Activated naive CD8-positive, alpha-beta T cell treated with anti-CD3 and anti-CD28 coated beads, Interleukin-2, amount 10 ng/mL, durations not matched to agents 7 days and 5 days (primary cell): ENCODE data around the gene SKI. TPM values are rescaled to one million over a fixed set of nuclear protein-coding genes. Genes with fewer than 3 reads are reported as not detected.

Experiments
- ATAC-seq: fragments of 150-1000 bp; cut with Tn5 transposase; one replicate; pipeline ENCODE4 v1.10.0; 2021; ENCODE audit warnings: low read depth, moderate library complexity
- POLR2A ChIA-PET: fragments of 350-600 bp; sonication (Branson Sonifier 250); formaldehyde crosslinking; loops from one replicate; lab custom pipeline; 2021; ENCODE audit warnings: antibody characterized with exemption; lab: Charles Lee
- DNase-seq: peaks from one replicate; pipeline ENCODE4 v3.0.0; 2021
- H3K27ac Mint-ChIP-seq: one replicate; pipeline ENCODE4 v1.8.0; 2022; ENCODE audit warnings: mild to moderate bottlenecking, mixed read lengths
- H3K27me3 Mint-ChIP-seq: one replicate; pipeline ENCODE4 v1.8.0; 2022; ENCODE audit warnings: mild to moderate bottlenecking, moderate library complexity, mixed read lengths
- H3K36me3 Mint-ChIP-seq: one replicate; pipeline ENCODE4 v1.8.0; 2021; ENCODE audit warnings: mild to moderate bottlenecking, mixed read lengths
- H3K4me1 Mint-ChIP-seq: one replicate; pipeline ENCODE4 v1.8.0; 2021; ENCODE audit warnings: mixed read lengths
- H3K4me3 Mint-ChIP-seq: one replicate; pipeline ENCODE4 v1.8.0; 2022; ENCODE audit warnings: mild to moderate bottlenecking, moderate library complexity, mixed read lengths
- H3K9me3 Mint-ChIP-seq: one replicate; pipeline ENCODE4 v1.8.0; 2021; ENCODE audit warnings: mixed read lengths
- total RNA-seq, 2 experiments: library from RNA; stranded (reverse); gene quantifications; one replicate each; pipeline ENCODE4 v1.2.3, GENCODE V29; 2021

The SKI gene
- total RNA-seq, 2 experiments from 2014 or later = 59.3 to 71.6 TPM

- no peaks in the 10 kb centered on the region for H3K27me3 Mint-ChIP-seq
- H3K9me3 Mint-ChIP-seq = no peaks in the 10 kb centered on the region
- peak overlapping the region; percentile 76 for H3K4me3 Mint-ChIP-seq
- ATAC-seq = no peak
- peak overlapping the region; percentile 96 for H3K27ac Mint-ChIP-seq
- H3K36me3 Mint-ChIP-seq = peaks cover 5% of the 10 kb centered on the region
- POLR2A ChIA-PET = interaction anchor here (0.8 to 4.3 kb wide), 12 partner anchors 8 to 107 kb away, joined by 3 to 36 read pairs (median 7); partner anchors contain the start of genes FAAP20, MORN1 and RER1
- DNase-seq = no peak
- peaks cover 23% of the 10 kb centered on the region for H3K4me1 Mint-ChIP-seq
Observed at GRCh38 chr1:2301607-2302291, 73.6 kb downstream of the SKI start.

- H3K27me3 Mint-ChIP-seq = no peaks in the 10 kb centered on the region
- POLR2A ChIA-PET = interaction anchor here (4.3 kb wide), 1 partner anchor 72 kb away, joined by 34 read pairs; no protein-coding TSS in a partner anchor
- no peaks in the 10 kb centered on the region for H3K9me3 Mint-ChIP-seq
- H3K27ac Mint-ChIP-seq = no peak overlapping the region
- DNase-seq (no peak), ATAC-seq (no peak)
- H3K4me1 Mint-ChIP-seq = peaks cover 23% of the 10 kb centered on the region
- H3K36me3 Mint-ChIP-seq = peaks cover 6% of the 10 kb centered on the region
- H3K4me3 Mint-ChIP-seq = no peak overlapping the region
Observed at GRCh38 chr1:2302292-2302925, 74.3 kb downstream of the SKI start.

DNA sequence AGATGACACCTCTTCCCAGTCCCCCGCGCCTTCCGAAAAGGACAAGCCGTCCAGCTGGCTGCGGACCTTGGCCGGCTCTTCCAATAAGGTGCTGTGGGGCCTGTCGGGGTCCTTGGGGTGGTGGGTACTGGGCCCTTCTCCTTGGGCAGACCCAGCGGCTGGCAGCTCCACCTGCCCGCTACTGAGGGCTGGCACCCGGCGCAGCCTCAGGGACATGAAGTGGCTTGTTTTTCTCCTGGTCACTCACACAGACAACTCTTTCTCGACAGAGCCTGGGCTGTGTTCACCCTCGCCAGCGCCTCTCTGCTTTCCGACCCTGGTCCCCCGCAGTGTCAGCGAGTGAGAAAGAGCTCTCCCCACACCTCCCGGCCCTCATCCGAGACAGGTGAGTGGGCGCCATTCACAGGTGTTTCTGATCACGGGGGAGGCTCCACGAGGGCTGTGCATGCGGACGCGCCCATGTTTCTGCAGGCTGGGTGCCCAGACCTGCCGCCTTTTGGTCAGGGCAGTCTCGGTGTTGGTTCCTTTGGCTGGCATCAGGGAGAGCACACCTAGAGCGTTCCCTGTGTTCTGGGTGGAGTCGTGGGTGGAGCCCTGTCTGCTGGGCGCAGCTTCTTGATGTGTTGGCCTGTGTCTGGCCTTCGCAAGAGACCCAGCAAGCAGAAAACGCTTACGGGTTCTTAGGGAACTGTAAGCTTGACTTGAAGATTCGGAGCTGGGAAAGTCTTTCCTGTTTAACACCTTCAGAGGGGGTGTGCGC is 75.1 kb downstream of the SKI start:
- ATAC-seq = no peak
- peaks cover 23% of the 10 kb centered on the region for H3K4me1 Mint-ChIP-seq
- peaks cover 11% of the 10 kb centered on the region for H3K36me3 Mint-ChIP-seq
- no peaks in the 10 kb centered on the region for H3K27me3 Mint-ChIP-seq
- H3K27ac Mint-ChIP-seq = no peak overlapping the region
- no peak for DNase-seq
- H3K9me3 Mint-ChIP-seq = no peaks in the 10 kb centered on the region
- H3K4me3 Mint-ChIP-seq = no peak overlapping the region
- POLR2A ChIA-PET = interaction anchor here (2.3 kb wide), 1 partner anchor 12 kb away, joined by 7 read pairs; no protein-coding TSS in a partner anchor

GRCh38 chr1:2303781-2304180 is 75.7 kb downstream of the SKI start:
- no peak for ATAC-seq
- Mint-ChIP-seq H3K27me3 (no peaks in the 10 kb centered on the region), H3K9me3 (no peaks in the 10 kb centered on the region), H3K4me3 (no peak overlapping the region), H3K27ac (no peak overlapping the region), H3K36me3 (peaks cover 13% of the 10 kb centered on the region), H3K4me1 (peaks cover 20% of the 10 kb centered on the region)
- DNase-seq = no peak
- POLR2A ChIA-PET = interaction anchor here (2.3 kb wide), 1 partner anchor 13 kb away, joined by 7 read pairs; no protein-coding TSS in a partner anchor

GRCh38 chr1:2304282-2304681 is 76.2 kb downstream of the SKI start:
- ATAC-seq (no peak), DNase-seq (no peak)
- H3K9me3 Mint-ChIP-seq = no peaks in the 10 kb centered on the region
- H3K27ac Mint-ChIP-seq = no peak overlapping the region
- H3K4me3 Mint-ChIP-seq = no peak overlapping the region
- H3K27me3 Mint-ChIP-seq = no peaks in the 10 kb centered on the region
- H3K36me3 Mint-ChIP-seq = peaks cover 14% of the 10 kb centered on the region
- POLR2A ChIA-PET = interaction anchor here (2.3 kb wide), 1 partner anchor 13 kb away, joined by 7 read pairs; no protein-coding TSS in a partner anchor
- H3K4me1 Mint-ChIP-seq = peaks cover 17% of the 10 kb centered on the region

- DNase-seq = no peak
- H3K36me3 Mint-ChIP-seq = peaks cover 14% of the 10 kb centered on the region
- H3K4me1 Mint-ChIP-seq = peaks cover 12% of the 10 kb centered on the region
Observed at GRCh38 chr1:2304921-2305681, 77.0 kb downstream of the SKI start.

GRCh38 chr1:2306151-2306978 is 78.2 kb downstream of the SKI start:
- H3K4me3 Mint-ChIP-seq = no peak overlapping the region
- no peaks in the 10 kb centered on the region for H3K9me3 Mint-ChIP-seq
- no peak for ATAC-seq
- no peak for DNase-seq
- H3K27ac Mint-ChIP-seq = no peak overlapping the region
- POLR2A ChIA-PET = interaction anchor here (0.7 kb wide), 1 partner anchor 85 kb away, joined by 3 read pairs; the partner anchor contains the start of gene MORN1
- peaks cover 2% of the 10 kb centered on the region for H3K4me1 Mint-ChIP-seq
- H3K36me3 Mint-ChIP-seq = peaks cover 14% of the 10 kb centered on the region
- no peaks in the 10 kb centered on the region for H3K27me3 Mint-ChIP-seq

More at GRCh38 chr1:2304921-2305681, 77.0 kb downstream of the SKI start:
- ATAC-seq = no peak
- Mint-ChIP-seq H3K27ac (no peak overlapping the region), H3K27me3 (no peaks in the 10 kb centered on the region), H3K9me3 (no peaks in the 10 kb centered on the region), H3K4me3 (no peak overlapping the region)
- POLR2A ChIA-PET = interaction anchor here (2.3 kb wide), 1 partner anchor 14 kb away, joined by 7 read pairs; no protein-coding TSS in a partner anchor

GRCh38 chr1:2307064-2307605 is 79.0 kb downstream of the SKI start:
- Mint-ChIP-seq H3K36me3 (peaks cover 14% of the 10 kb centered on the region), H3K4me3 (no peak overlapping the region), H3K27ac (no peak overlapping the region), H3K4me1 (no peaks in the 10 kb centered on the region), H3K27me3 (no peaks in the 10 kb centered on the region), H3K9me3 (no peaks in the 10 kb centered on the region)
- DNase-seq (no peak), ATAC-seq (no peak)
- POLR2A ChIA-PET = interaction anchor here (0.7 kb wide), 1 partner anchor 84 kb away, joined by 3 read pairs; the partner anchor contains the start of gene MORN1

GRCh38 chr1:2307972-2308371 is 79.9 kb downstream of the SKI start:
- Mint-ChIP-seq H3K27me3 (no peaks in the 10 kb centered on the region), H3K4me1 (no peaks in the 10 kb centered on the region), H3K9me3 (no peaks in the 10 kb centered on the region), H3K4me3 (no peak overlapping the region), H3K36me3 (peaks cover 14% of the 10 kb centered on the region), H3K27ac (no peak overlapping the region)
- ATAC-seq = no peak
- POLR2A ChIA-PET = no interaction called here
- DNase-seq = no peak

GRCh38 chr1:2308844-2309243 is 80.7 kb downstream of the SKI start:
- POLR2A ChIA-PET = no interaction called here
- Mint-ChIP-seq H3K4me3 (no peak overlapping the region), H3K9me3 (no peaks in the 10 kb centered on the region)

GRCh38 chr1:2310332-2311183 is 82.4 kb downstream of the SKI start:
- no peak for DNase-seq
- peak overlapping the region; percentile 51 for H3K27ac Mint-ChIP-seq
- H3K27me3 Mint-ChIP-seq = no peaks in the 10 kb centered on the region
- no peak for ATAC-seq
- POLR2A ChIA-PET = interaction anchor here (0.8 to 1.1 kb wide), 2 partner anchors 9 to 87 kb away, joined by 3 to 5 read pairs; no protein-coding TSS in a partner anchor
- H3K36me3 Mint-ChIP-seq = peaks cover 9% of the 10 kb centered on the region
- H3K4me3 Mint-ChIP-seq = no peak overlapping the region
- no peaks in the 10 kb centered on the region for H3K9me3 Mint-ChIP-seq
- no peaks in the 10 kb centered on the region for H3K4me1 Mint-ChIP-seq

More at GRCh38 chr1:2308844-2309243, 80.7 kb downstream of the SKI start:
- ATAC-seq = no peak
- Mint-ChIP-seq H3K27me3 (no peaks in the 10 kb centered on the region), H3K27ac (no peak overlapping the region), H3K4me1 (no peaks in the 10 kb centered on the region), H3K36me3 (peaks cover 14% of the 10 kb centered on the region)
- no peak for DNase-seq
